Endothelial cell (in vitro differentiated cells): ENCODE data around the gene POLD4. TPM values are rescaled to one million over a fixed set of nuclear protein-coding genes. Genes with fewer than 3 reads are reported as not detected.

Experiments used
- DNase-seq: peaks from one replicate; pipeline ENCODE4 v3.0.0; 2021; ENCODE audit warnings: low spot score
- H3K27ac Mint-ChIP-seq: one replicate; pipeline ENCODE4 v1.8.0; 2021; ENCODE audit warnings: mixed read lengths, inconsistent platforms; ENCODE audit not compliant: unreplicated experiment
- H3K27me3 Mint-ChIP-seq: one replicate; pipeline ENCODE4 v1.8.0; 2021; ENCODE audit warnings: mild to moderate bottlenecking, moderate library complexity, mixed read lengths, inconsistent platforms; ENCODE audit not compliant: unreplicated experiment
- H3K36me3 Mint-ChIP-seq: one replicate; pipeline ENCODE4 v1.8.0; 2021; ENCODE audit warnings: mild to moderate bottlenecking, low read depth, mixed read lengths, inconsistent platforms; ENCODE audit not compliant: unreplicated experiment
- H3K4me1 Mint-ChIP-seq: one replicate; pipeline ENCODE4 v1.8.0; 2021; ENCODE audit warnings: mild to moderate bottlenecking, mixed read lengths, inconsistent platforms; ENCODE audit not compliant: unreplicated experiment
- H3K4me3 Mint-ChIP-seq: one replicate; pipeline ENCODE4 v1.8.0; 2021; ENCODE audit warnings: mild to moderate bottlenecking, mixed read lengths, inconsistent platforms; ENCODE audit not compliant: unreplicated experiment
- H3K9me3 Mint-ChIP-seq: one replicate; pipeline ENCODE4 v1.8.0; 2021; ENCODE audit warnings: mixed read lengths, inconsistent platforms; ENCODE audit not compliant: unreplicated experiment
- CTCF ChIP-seq: fragments of 200-600 bp; sonication (generic); IDR thresholded peaks from one replicate; pipeline ENCODE4 v1.5.0; 2021; ENCODE audit warnings: antibody characterized with exemption; ENCODE audit not compliant: unreplicated experiment
- total RNA-seq: library from RNA; stranded (reverse); fragmentation: NEBNext Ultra II Directional; extraction: Animal tissue kit (Norgen Biotek cat#: 25700); gene quantifications from one replicate; pipeline ENCODE4 v1.2.1, GENCODE V29; 2021; ENCODE audit not compliant: unreplicated experiment

Gene POLD4
- total RNA-seq, 1 donor from 2014 or later = 92.1 TPM

- Mint-ChIP-seq H3K27me3 (peaks cover 21% of the 10 kb centered on the region), H3K9me3 (no peaks in the 10 kb centered on the region), H3K4me1 (peaks cover 7% of the 10 kb centered on the region), H3K4me3 (no peak overlapping the region), H3K27ac (no peak overlapping the region), H3K36me3 (no peaks in the 10 kb centered on the region)
- no peak for DNase-seq
- no peak for TF ChIP-seq CTCF
Measured at GRCh38 chr11:67304511-67305113, 48.7 kb downstream of the POLD4 start.

GRCh38 chr11:67303835-67304411 lies 49.4 kb downstream of the POLD4 start:
- Mint-ChIP-seq H3K27me3 (peaks cover 21% of the 10 kb centered on the region), H3K36me3 (no peaks in the 10 kb centered on the region), H3K9me3 (no peaks in the 10 kb centered on the region), H3K27ac (no peak overlapping the region), H3K4me1 (peaks cover 7% of the 10 kb centered on the region), H3K4me3 (no peak overlapping the region)
- DNase-seq = no peak
- no peak for TF ChIP-seq CTCF

- Mint-ChIP-seq H3K27ac (no peak within 1 kb of the TSS), H3K4me3 (peak within 1 kb of the TSS; percentile 37), H3K9me3 (no peaks in the 10 kb centered on the region), H3K4me1 (peaks cover 7% of the 10 kb centered on the region), H3K27me3 (peaks cover 24% of the 10 kb centered on the region), H3K36me3 (peaks cover 5% of the 10 kb centered on the region)
- DNase-seq = peak; percentile 49
- TF ChIP-seq CTCF = no peak
Measured at GRCh38 chr11:67303132-67303834, 50.1 kb downstream of the POLD4 start, which contains the start of gene SSH3. TSS of gene SSH3 (plus strand) at chr11:67303530. CDS start at chr11:67303626, 96 bp downstream.

- Mint-ChIP-seq H3K27ac (no peak overlapping the region), H3K4me1 (peaks cover 7% of the 10 kb centered on the region), H3K4me3 (peak overlapping the region; percentile 37), H3K36me3 (peaks cover 8% of the 10 kb centered on the region), H3K27me3 (peaks cover 23% of the 10 kb centered on the region), H3K9me3 (no peaks in the 10 kb centered on the region)
- DNase-seq = peak; percentile 38
- no peak for TF ChIP-seq CTCF
Measured at GRCh38 chr11:67302571-67303131, 50.7 kb downstream of the POLD4 start.
